ENCODE measurements around the gene AIM2. TPM values are rescaled to one million over a fixed set of nuclear protein-coding genes. Genes with fewer than 3 reads are reported as not detected.

The AIM2 gene
- total RNA-seq, 1 donor from 2014 or later = 5.3 TPM

DNA sequence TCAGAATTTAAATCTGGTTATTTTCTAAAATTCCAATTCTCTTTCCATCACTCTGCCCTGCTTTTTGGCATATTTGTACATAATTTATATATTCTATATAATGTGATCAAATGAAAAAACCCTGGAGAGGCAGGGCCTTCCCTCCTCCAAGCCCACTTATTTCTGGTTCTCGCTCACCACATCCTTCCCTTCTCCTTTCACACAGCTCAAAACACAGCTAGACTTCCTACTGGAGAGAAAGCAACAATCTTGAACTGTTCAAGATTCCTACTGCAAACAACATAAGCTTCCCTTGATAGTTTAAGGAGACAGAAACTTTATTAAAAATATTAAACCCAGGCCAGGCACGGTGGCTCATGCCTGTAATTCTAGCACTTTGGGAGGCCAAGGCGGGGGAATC lies 7.6 kb upstream of the AIM2 start:
- Mint-ChIP-seq H3K9me3 (ENCODE audit: unreplicated experiment) (peaks cover 5% of the 10 kb centered on the region), H3K27me3 (ENCODE audit: unreplicated experiment) (peaks cover 4% of the 10 kb centered on the region), H3K27ac (ENCODE audit: unreplicated experiment) (peak overlapping the region; percentile 31), H3K4me1 (ENCODE audit: low read depth, unreplicated experiment) (peaks cover 48% of the 10 kb centered on the region), H3K4me3 (ENCODE audit: unreplicated experiment) (peak overlapping the region; percentile 13), H3K36me3 (ENCODE audit: unreplicated experiment) (no peaks in the 10 kb centered on the region)
- no peak for TF ChIP-seq CTCF (IDR thresholded peaks at IDR 0.05; ENCODE audit: partially characterized antibody, unreplicated experiment)
- no peak for DNase-seq

DNA sequence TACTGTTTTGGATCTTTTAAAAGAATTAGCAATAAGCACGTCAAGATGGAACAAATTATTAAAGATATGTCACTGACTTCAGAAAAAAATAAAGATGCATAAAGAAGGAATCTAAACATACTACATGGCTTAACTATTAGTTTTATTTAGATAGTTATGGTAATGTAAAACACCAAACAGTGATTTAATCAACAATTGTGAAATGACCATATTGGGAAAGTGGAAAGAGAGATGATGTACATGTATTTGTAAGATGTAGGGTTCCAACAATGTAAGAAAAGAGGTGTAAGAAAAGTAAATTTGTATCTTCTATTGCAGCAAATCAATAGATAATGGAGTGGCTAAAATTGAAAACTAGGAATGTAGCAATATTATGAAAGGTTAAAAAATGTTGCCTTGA lies 6.4 kb upstream of the AIM2 start:
- peak overlapping the region; percentile 93 for H3K27ac Mint-ChIP-seq (ENCODE audit: unreplicated experiment)
- H3K27me3 Mint-ChIP-seq (ENCODE audit: unreplicated experiment) = peaks cover 1% of the 10 kb centered on the region
- DNase-seq = no peak
- peaks cover 51% of the 10 kb centered on the region for H3K4me1 Mint-ChIP-seq (ENCODE audit: low read depth, unreplicated experiment)
- no peak for TF ChIP-seq CTCF (IDR thresholded peaks at IDR 0.05; ENCODE audit: partially characterized antibody, unreplicated experiment)
- H3K4me3 Mint-ChIP-seq (ENCODE audit: unreplicated experiment) = no peak overlapping the region
- peaks cover 3% of the 10 kb centered on the region for H3K9me3 Mint-ChIP-seq (ENCODE audit: unreplicated experiment)
- no peaks in the 10 kb centered on the region for H3K36me3 Mint-ChIP-seq (ENCODE audit: unreplicated experiment)

GRCh38 chr1:159081626-159082025 lies 5.1 kb upstream of the AIM2 start:
- peaks cover 3% of the 10 kb centered on the region for H3K9me3 Mint-ChIP-seq (ENCODE audit: unreplicated experiment)

DNA sequence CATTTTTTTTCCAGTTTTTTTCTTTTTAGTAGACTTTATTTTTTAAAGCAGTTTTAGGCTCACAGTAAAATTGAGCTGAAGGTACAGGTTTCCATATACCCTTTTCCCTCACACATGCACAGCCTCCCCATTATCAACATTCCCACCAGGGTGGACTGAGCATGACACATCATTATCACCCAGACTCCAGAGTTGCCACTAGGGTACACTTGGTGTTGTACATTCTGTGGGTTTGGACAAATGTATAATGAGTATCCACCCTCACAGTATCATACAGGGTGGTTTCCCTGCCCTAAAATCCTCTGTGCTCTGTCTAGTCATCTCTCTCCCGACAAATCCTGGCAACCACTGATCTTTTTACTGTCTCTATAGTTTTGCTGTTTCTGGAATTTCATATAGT lies 3.0 kb upstream of the AIM2 start:
- TF ChIP-seq CTCF (IDR thresholded peaks at IDR 0.05; ENCODE audit: partially characterized antibody, unreplicated experiment) = no peak
- peaks cover 3% of the 10 kb centered on the region for H3K9me3 Mint-ChIP-seq (ENCODE audit: unreplicated experiment)
- peaks cover 47% of the 10 kb centered on the region for H3K4me1 Mint-ChIP-seq (ENCODE audit: low read depth, unreplicated experiment)
- no peak for DNase-seq
- H3K36me3 Mint-ChIP-seq (ENCODE audit: unreplicated experiment) = no peaks in the 10 kb centered on the region
- peak overlapping the region; percentile 28 for H3K27ac Mint-ChIP-seq (ENCODE audit: unreplicated experiment)
- H3K27me3 Mint-ChIP-seq (ENCODE audit: unreplicated experiment) = peaks cover 1% of the 10 kb centered on the region
- no peak overlapping the region for H3K4me3 Mint-ChIP-seq (ENCODE audit: unreplicated experiment)

More at GRCh38 chr1:159081626-159082025, 5.1 kb upstream of the AIM2 start:
- peak overlapping the region; percentile 93 for H3K27ac Mint-ChIP-seq (ENCODE audit: unreplicated experiment)
- TF ChIP-seq CTCF (IDR thresholded peaks at IDR 0.05; ENCODE audit: partially characterized antibody, unreplicated experiment) = no peak
- DNase-seq = peak; percentile 34
- peaks cover 47% of the 10 kb centered on the region for H3K4me1 Mint-ChIP-seq (ENCODE audit: low read depth, unreplicated experiment)
- no peaks in the 10 kb centered on the region for H3K36me3 Mint-ChIP-seq (ENCODE audit: unreplicated experiment)
- H3K4me3 Mint-ChIP-seq (ENCODE audit: unreplicated experiment) = peak overlapping the region; percentile 77
- H3K27me3 Mint-ChIP-seq (ENCODE audit: unreplicated experiment) = peaks cover 1% of the 10 kb centered on the region

GRCh38 chr1:159077120-159077961 lies 775 bp upstream of the AIM2 start:
- no peak for DNase-seq
- Mint-ChIP-seq H3K4me3 (ENCODE audit: unreplicated experiment) (no peak overlapping the region), H3K27me3 (ENCODE audit: unreplicated experiment) (peaks cover 1% of the 10 kb centered on the region), H3K36me3 (ENCODE audit: unreplicated experiment) (no peaks in the 10 kb centered on the region), H3K27ac (ENCODE audit: unreplicated experiment) (no peak overlapping the region), H3K9me3 (ENCODE audit: unreplicated experiment) (peaks cover 3% of the 10 kb centered on the region), H3K4me1 (ENCODE audit: low read depth, unreplicated experiment) (peaks cover 36% of the 10 kb centered on the region)
- no peak for TF ChIP-seq CTCF (IDR thresholded peaks at IDR 0.05; ENCODE audit: partially characterized antibody, unreplicated experiment)

Data from glutamatergic neuron (in vitro differentiated cells).